NT2/D1 (cell line): Measurements from ENCODE around the gene CAB39.

Experiments used
- YY1 ChIP-seq: IDR thresholded peaks from 2 replicates; pipeline ENCODE4 v1.6.1; 2011; ENCODE audit not compliant: insufficient read length, insufficient read depth
- ZNF274 ChIP-seq: IDR thresholded peaks from 2 replicates; pipeline ENCODE4 v1.6.1; 2011; ENCODE audit warnings: mild to moderate bottlenecking, low read depth, low read length

GRCh38 chr2:230742781-230743180, 30.1 kb downstream of the CAB39 start:
- TF ChIP-seq YY1 (no peak), ZNF274 (no peak)
